ENCODE measurements around the gene STK10.

Gene STK10

DNA sequence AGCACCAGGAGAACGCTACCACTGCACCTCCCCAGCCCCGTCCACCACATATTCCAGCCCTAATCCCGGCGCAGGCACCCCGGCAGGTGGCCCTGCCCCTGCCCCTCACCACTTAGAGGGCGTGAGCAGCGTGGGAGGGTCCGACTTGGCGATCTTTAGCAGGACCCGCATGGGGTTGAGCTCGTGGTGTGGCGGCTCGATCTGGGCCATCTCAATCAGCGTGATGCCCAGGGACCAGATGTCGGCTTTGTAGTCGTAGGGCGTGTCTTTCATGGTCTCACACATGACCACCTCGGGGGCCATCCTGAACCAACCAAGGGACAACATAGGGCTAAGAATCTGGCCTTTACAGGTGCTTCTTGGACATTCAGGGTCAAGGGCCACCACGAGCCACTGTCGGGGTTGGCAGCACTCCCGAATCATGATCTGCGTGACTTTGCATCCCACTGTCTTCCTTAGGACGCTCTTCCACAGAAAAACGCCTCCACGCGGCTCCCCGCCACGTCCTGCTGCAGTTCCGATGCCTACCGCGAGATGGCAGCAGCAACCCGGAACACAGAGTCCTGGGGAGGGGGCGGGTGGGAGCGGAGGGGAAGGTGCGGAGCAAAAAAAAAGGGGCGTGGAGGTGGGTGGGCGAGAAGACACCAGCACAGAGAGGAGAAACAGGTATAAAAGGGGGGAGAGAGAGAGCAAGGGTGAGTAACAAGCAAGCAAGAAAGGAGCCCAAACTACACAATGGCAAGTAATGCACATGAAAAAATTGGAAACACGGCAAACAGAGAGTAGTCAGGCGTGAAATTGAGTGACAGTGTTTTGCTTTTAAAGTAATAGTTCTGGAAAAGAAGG lies 81.3 kb downstream of the STK10 start:
- peak; percentile 76 for DNase-seq

DNA sequence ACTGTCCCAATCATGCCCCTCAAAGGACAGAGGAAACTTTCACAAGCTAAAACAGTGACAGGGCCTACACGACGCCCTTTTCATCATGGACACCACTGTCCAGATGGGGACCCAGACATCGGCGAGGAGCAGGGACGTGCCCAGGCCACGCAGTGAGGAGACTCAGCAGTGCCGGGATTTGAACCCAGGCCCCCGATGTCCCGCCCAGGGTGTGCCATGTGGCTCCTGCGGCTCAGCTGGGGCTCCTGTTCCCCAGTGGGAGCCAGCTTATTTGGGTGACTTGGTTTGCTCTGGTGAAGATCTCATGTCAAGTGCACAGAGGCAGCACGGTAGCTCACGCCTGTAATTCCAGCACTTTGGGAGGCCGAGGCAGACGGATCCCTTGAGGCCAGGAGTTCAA lies 82.2 kb downstream of the STK10 start:
- no peak for DNase-seq

DNA sequence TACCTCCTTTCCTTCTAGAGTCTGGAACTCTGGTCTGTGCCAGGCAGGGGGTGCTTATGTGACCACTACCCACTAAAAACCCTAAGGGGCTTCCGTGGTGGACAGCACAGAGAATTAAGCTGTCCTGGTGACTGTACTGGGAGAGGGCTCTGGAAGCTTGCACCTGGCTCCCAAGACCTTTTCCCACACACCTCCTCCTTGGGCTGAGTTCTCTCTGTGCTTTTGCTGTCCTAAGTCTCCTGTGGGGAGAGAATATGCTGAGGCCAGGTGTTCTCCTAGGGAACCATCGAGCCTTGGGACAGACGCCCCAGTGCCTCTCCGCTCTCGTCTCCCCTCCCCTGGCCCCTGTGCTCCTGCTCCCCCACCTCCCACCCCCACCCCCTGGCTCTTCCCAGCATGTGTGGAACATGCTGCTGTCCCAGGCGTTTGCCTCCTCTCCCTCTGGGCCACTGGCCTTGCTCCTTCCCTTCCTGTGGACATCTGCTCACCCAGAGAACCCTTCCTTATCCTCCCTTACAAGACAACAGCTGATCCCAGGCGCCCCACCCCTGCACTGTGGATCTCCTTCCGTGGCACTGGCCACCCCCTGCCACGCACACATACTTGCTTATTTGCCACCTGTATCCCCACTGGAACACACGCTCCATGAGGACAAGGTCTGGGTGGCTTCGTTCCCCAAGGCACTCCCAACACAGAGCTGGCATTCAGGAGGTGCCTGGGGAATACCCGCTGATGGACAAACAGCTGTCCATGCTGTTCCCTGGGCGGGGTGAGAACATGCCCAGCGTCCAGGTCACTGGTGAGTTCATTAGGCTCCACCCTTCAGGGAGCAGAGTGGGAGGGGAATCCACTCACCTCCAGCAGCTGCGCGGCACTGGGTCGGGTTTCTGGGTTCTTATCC lies 83.0 kb downstream of the STK10 start:
- no peak for DNase-seq

DNA sequence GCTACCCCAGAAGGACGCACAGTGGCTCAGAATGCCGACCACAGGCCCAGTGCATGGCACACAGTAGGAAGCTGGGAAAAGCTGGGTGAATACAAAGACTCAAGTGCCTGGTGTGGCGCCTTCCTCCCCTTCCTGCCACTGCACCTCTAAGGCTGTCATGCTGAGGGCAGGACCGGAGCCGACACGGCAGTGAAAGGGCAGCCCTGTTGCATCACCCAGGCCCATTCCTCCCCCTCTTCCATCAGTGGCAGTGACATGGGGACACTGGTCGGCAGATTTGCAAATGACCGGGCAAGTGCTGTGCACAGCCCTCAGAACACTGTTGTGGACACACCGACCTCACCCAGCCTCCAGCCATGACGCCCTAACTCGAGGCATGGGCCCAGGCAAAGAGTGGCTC lies 84.0 kb downstream of the STK10 start:
- DNase-seq, result no peak

DNA sequence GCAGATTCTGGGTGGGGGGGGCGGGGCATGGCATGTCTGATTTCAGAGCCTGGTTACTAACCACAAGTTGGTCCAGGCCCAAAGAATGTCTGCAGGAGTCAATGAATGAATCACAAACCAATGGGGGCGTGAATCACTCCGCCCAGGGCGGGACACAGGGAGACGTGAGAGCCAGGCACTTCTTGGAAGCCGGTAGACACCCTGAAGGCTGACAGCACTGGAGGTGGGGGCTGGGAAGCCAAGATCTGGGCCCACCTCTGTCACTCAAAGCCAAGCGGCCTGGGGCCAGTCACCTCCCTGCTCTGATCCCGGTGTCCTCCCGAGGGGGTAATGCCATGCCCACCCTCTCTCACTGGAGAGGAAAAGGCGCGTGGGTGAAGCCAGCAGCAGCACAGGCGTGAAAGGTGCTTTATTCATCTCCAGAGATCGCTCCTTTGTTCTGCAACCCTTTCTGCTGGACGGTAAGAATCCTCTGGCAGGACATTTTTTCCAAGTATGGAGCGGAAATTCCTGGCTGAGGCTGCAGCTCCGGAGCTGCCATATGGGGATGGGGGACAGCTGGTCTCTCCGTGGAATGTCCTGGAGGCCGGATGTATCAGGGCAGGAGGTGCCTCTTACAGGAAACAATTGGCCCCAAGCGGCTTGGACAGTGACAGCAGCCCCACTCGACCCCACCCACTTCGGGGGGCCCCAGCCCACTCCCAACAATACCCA lies 85.0 kb downstream of the STK10 start:
- DNase-seq, result no peak

DNA sequence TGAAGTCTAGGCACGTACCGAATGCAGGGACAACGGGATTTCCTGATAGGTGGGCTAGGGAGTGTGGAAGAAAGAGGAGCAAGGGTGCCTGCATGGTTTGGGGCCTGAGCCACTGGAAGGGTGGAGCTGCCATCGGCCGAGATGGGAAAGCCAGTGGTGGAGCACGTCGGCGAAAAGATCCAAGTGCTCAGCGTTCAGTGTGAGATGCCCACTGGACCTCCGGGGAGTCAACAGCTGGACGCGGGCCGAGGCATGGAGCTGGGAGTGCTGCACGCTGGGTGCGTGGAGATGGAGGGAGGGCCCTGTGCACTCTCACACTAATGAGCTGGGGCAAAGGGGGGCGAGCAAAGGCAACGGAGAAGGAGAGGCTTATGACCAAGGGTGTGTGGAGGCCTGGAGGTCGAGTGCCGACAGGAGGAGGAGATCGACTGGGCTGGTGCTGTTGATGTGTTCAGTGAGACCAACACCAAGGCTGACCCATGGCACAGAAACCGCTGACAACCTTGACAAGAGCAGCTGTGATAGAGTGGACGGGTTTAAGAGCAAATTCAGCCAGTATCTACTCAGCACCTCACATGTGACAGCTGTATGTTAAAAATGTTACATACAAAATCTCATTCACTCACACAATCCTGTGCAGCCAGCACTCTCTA lies 85.7 kb downstream of the STK10 start:
- DNase-seq, result no peak

DNA sequence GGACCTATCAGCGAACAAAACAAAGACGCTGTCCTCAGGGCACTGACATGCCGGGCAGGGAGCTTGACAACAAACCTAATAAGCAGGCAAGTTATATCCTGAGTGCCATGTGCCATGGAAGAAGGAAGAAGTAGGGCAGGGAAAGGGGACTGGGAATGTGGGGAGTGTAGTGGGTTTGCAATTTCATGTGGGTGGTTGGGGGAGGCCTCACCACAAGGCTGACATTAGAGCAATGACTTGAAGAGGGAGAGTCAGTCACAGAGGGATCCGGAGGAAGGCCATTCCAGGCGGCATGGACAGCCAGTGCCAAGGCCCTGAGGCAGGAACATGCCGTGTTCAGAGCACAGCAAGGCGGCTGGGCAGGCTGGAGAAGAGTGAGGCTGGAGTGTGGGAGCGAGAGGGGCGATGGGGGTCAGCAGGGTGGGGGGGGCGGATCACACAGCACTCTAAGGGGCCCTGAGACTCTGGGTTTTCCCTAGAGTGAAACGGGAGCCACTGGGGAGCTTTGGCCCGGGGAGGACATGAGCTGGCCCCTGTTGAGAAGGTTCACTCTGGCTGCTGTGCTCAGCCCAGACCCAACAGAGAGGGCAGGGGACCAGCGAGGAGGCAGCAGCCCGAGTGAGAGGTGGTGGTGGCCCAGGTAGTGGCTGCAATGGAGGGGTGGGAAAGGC lies 86.3 kb downstream of the STK10 start:
- no peak for DNase-seq

DNA sequence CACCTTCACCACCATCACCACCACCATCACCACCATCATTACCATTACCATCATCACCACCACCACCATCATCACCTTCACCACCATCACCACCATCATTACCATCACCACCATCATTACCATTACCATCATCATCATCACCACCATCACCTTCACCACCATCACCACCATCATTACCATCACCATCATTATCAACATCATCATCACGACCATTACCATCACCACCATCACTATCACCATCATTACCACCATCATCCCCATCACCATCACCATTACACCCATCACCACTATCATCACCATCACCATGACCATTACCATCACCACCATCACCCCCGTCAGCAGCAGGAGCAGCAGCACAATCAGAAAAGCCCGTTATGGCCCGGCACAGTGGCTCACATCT lies 89.1 kb downstream of the STK10 start:
- no peak for DNase-seq

DNA sequence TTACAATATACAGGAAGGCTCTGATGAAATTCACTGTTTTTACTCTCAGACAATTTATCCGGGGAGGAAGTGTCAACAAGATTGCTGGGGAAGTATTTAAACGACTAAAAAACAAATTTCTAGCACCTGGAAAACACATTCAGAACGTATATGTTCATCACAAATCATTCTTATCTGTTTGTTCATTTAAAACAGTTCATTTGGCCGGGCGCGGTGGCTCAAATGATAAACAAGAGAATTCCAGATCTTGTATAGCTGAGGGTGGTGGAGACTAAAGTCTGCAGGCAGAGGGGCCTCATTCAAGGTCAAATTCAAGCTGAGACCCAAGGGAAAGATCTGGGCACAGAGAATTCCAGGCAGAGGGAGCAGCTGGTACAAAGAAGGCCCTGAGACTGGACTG lies 90.0 kb downstream of the STK10 start:
- no peak for DNase-seq

DNA sequence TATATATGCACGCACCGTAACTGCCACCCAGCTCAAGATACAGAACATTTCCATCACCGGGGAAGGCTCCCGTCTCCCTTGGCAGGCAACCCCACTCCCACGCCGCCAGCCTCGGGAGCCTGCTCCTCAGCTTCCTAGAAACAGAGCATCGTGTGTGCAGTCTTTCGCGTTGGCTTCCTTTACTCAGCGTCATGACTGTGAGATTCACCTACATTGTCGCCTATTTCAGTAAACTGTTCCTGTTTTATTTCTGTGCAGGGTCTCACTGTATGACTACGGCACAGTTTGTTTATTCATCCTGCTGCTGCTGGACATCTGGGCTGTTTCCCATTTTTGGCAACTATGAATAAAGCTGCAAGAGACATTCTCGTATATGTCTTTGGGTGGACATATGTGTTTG lies 90.7 kb downstream of the STK10 start:
- no peak for DNase-seq

DNA sequence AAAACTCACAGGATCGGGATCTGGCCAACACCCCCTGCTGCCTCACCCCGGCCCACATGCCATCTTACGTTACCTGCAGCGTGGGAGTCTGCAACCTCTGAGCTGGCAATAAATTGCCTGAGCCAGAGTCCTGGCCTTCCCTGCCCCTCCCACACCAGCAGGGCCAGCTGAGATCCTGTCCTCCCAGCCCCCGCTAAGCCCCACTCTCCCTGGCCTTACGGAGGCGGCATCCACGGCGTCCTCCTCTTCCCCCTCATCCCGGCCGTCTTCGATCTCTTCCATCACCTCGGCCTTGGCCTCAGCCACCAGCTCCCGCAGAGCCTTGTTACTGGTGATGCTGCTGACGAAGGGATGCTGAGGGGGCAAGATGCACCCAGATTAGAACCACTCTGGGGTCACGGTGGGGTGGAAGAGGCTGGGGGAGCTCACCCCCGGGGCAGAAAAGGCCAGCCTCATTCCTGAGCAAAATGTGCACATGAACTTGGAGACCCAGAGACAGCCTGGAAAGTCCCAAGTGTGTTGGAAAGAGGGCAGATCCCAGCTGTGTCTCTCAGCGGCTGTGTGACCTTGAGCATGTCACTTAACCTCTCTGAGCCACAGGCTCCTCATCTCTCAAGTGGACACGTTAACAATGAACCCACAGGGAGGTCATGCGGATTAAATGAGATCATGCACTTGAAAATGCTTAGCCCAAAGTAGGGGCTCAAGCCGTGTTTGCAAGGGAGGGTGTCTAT lies 91.7 kb downstream of the STK10 start:
- no peak for DNase-seq

DNA sequence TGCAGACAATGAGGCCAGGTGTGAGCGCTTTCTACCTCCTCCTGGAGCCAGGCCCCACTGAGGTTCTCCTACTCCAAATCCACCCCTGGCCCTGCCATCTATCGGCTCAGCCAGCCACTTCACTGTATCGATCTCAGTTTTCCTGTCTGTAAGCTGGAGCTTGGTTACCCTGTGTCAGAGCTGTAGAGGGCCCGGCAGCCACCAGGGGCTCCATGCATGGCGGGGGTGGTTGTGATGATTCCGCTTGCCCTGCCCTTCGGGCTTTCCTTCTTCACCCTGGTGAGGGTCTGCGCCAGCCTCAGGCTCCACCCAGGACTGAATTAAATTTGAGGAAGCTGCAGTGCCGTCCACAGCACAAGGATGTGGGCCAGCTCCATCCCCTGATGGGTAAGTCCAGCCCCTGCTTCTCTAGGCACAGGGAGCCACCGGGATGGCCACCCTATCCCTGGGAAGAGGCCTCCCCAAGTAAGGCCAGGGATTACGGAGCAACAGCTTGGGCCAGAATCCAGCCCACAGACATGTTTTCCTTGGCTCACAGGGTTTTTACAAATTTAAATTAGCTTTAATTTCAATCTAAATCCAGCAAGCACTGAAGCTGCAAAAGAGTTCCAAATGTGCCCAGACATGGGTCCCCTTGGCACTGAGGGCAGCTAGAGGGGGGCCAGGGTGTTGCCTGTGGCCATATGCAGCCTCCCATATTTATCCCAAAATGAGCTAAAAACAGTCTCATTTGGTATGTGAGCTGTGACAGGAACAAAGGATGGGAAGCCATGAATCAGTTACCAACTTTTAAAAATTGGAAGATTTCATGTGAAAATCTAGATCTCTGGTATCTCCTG lies 92.4 kb downstream of the STK10 start:
- DNase-seq, result no peak

DNA sequence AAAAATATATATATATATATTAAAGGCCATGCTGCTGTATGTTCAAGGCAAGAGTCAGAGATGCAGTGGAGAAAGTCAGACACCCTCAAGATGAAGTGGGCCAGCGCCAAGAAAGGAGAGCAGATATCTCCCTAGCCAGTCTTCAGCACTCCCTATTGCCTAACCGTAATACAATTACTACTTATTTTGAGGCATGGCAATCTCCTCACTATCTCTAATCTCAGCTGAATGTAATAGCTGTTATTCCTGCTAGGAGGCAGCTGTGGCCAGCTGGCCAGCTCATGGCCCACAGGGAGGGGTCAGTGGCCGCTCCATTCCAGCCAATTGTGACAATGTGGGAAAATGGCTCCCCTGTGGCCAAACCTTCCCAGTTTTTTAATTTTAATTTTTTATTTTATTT lies 94.1 kb downstream of the STK10 start:
- DNase-seq, result no peak

DNA sequence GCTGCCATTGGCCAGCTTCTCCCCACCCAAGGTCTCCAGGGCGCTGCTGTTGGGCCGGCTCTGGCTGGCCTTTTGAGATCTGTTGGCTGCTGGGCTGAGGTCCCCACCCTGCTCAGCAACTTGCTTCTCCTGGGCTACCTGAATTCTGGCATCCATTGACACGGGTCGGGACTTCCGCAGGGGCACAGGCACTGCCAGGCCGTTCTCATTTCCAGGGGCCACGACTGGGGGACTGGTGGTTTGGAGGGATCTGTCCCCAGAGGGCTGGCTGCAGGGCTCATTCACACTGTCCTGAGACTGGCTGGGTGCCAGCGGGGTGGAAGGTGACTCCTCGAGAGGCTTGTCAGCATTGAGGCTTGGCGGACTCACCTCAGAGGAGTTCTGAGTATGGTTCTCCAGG lies 94.5 kb downstream of the STK10 start:
- DNase-seq, result no peak

DNA sequence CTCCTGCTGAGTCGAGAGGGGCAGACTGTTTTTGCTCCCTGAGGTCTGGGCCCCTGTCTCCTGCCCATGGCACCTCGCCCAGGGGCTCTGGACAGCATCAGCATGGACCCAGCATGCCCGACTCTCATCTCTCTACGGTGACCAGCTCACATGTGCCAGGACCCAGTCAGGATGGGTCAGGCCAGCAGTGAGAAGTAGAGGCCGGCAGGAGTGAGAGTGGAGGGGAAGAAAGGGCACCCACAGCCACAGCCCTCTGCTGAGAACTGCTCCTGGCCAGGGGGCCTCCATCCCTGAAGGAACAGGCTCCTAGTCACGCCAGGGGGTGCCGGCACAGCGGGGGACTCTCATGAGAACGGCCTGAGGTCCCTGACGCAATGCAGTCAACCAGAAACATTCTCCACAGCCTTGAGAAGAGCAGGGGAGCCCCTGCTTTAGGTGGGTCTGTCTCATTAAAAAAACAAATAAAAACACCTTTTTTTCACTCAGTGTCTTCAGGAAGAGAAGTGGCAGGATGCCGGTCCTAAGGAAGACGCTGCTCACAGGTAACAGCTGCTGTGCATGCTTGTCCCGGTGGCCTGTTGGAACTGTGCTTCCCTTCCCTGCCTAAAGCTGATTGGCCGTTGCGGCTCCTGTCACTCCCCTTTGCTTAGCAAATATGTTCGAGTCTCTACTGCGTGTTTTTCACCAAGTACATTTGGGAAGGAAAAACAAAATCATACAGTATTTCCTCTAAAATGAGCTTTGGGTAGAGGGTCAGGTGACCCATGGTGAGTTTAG lies 95.9 kb downstream of the STK10 start:
- no peak for DNase-seq

DNA sequence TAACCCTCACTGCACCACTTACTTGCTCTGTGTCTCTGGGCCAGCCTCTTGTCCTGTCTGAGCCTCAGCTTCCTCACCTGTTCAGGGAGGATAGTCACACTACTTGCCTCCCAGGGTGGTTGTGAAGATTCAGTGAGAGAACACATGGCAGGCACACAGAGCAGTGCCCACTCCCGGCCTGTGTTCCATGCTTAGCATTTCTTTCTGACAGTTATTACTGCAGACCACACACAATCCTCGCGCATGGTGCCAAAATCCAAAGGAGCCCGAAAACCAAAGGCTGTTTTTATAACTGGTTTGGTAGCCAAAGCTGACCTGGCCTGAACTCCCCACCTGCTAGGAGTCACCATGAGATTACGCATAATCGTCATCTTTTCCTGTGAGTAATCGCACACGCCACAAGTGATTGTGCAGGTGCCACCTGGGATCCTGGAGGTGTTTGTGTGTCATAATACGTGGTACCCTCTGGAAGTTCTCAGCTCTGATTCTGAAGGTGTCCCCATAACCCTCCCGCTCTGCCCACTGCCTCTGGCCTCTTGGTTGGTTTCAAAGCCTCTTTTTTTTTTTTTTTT lies 97.0 kb downstream of the STK10 start:
- no peak for DNase-seq

DNA sequence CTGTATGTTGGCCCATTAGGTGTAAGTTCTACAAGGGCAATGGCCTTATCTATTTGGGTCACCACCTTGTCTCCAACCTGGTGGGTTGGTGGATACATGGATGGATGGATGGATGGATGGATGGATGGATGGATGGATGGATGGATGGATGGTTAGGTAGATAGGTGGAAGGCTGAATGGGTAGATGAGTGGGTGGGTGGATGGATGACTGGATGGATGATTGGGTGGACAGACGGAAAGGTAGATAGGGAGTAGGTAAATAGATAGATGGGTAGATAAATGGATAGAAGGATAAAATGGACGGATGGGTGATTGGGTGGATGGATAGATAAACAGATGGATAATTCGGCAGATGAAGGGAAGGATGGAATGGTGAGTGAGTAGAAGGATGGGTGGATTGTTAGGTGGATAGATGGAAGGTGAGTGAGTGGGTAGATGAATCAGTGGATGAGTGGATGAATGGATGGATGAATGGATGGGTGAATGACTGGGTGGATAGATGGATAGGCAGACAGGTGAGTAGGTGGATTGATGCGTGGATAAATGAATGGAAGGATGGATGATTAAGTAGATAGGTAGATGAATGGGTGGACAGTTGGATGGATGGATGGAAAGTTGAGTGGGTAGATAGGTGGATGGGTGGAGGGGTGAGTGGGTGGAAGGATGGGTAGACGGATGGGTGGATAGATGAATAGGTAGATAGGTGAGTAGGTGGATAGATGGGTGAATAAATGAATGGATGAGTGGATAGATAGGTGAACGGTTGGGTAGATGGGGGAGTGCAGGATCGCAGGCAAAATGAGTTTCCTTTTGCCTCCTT lies 98.5 kb downstream of the STK10 start:
- DNase-seq, result no peak

DNA sequence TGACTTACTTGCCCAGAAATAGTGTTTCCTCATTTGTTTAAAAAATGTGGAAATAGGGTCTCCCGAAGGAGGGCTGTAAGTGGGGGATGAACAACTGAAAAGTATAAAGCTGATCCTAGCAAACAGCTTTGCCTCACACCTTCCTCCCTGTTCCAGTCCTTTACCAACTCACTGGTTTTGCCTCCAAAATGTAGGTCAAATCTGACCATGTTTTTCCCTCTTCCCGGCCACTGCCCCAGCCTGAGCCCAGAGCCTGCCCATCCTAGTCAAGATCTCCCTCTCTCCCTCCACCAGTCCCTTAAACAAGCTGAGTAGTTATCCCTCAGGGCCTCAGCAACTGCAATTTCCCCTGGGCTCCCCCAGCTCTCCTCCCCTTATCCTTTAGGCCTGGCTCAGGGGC lies 99.2 kb downstream of the STK10 start:
- no peak for DNase-seq

Measured in CD4-positive, alpha-beta T cell treated with Interleukin-17A for 4 hours (primary cell).